ENCODE measurements around the gene TET1. TPM values are rescaled to one million over a fixed set of nuclear protein-coding genes. Genes with fewer than 3 reads are reported as not detected.
A peak's percentile ranks its signal among the peaks of the same experiment; 100 is the strongest.
"Not testable (repeated sequence)": the region's sequence is repeated elsewhere in the genome, so short reads cannot be mapped to it uniquely, and the experiment has no call there.

Gene TET1
- polyA plus RNA-seq, 4 donors = 9.5 to 15.1 (median 11.7) TPM

DNA sequence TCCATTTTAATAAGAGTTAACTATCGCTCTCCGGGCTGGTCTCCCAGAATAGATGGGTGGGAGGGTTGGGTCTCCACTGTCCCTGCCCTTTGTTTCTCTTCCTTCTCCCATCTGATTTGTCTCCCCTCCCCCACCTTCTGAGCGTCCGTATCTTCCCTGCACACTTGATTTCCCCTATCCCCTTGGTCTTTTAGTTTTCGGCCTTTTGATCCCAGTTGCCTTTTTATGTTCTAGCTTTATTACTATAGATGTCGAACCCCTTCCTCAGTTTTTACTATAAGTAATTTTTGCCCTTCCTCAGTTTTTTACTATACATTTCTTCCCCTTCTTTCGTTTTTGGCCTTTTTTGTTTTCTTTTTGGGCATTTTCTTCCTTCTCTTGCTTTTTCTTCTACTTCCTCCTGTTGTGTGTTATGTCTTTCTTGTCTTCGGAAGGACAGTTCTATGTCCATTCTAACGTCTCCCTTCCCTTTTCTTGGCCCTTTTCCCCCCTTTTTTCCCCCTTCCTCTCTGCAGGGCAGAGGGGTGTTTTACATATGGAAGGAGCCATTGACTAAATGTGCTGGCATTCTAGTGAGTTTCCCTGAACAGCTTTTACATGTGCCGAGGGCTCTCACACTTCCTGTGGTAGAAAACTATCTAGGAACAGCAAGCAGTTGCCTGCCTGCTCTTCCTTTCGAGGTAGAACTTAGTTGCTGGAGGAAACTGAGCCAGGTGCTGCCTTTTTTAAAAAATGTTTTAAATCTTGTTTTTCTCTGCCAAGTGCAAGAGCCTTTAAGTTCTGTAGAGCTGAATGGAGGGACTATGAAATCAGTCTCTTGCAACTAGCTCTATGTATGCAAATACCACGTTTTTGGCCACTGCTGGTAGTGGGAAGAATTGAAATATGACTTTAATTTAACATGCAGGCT lies 2.8 kb downstream of the TET1 start:
- no peak for DNase-seq (ENCODE audit: low read depth in 4 of 4, low spot score in 3 of 4)

DNA sequence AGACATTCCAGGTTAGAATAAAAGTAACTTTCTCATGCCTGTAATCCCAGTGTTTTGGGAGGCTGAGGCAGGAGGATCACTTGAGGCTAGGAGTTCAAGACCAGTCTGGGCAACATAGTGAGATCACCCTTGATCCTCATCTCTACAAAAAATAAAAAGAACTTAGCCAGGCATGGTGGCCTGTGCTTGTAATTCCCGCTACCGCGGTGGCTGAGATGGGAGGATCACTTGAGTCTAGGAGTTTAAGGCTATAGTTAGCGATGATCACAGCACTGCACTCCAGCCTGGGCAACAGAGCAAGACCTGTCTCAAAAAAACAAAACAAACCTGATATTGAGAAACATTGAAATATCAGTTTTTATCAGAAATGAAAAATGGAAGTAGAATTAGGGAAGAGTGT lies 4.6 kb downstream of the TET1 start:
- no peak for DNase-seq (ENCODE audit: low read depth in 4 of 4, low spot score in 3 of 4)

DNA sequence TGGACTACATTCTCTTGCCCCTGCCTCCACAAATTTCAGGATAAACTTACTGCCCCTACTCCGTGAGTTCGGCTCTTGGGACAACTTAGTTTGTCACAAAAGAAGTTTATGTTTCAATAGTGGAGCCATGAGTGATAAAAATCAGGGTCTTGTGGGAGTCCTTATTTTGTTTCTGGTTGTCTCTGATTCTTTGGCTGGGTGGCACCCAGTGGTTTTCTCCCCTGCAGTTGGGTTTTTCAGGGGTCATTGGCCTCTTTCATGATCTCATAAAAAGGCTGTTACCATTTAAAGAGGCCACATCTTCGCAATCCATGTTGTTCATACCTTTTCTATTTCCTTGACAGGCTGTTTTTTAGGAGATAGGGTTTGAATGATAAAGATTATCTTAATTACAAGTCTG lies 5.5 kb downstream of the TET1 start:
- DNase-seq (ENCODE audit: low read depth in 4 of 4, low spot score in 3 of 4) = no peak

DNA sequence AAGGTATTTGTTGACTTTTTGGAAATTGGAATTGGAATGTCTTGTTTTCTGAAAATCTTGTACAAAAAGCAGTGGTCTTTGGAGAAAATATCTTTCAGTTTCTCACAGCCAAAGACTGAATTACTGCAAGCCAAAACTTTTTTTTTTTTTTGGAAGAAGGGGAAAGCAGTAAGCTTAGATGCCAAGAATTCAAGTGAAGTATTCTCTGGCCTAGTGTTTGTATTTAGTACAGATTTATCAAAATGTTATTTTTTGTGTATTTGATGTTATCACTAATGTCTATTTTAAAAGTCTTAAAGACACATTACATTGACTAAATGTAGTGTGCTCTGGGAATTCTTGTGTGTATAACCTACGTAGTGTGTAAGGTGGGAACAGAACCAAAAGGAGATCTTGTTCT lies 6.2 kb downstream of the TET1 start:
- DNase-seq (ENCODE audit: low read depth in 4 of 4, low spot score in 3 of 4) = no peak

DNA sequence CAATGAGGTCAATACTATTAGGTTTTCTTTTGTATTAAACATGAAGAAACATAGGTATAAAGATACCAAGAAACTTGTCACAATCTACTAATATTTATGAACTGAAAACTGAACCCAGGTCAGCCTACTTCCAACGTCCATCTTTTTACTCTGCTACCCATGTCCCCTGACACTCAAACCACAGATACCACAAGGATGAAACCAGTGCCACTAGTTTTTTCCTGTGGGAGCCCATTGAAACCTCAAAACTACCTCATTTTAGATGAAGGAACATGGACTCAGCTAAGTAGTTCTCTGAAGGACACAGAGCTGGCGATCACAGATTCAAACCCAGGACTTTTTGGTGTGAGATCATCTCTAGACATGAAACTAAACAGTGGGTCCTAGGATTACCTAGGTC lies 6.8 kb downstream of the TET1 start:
- no peak for DNase-seq (ENCODE audit: low read depth in 4 of 4, low spot score in 3 of 4)

DNA sequence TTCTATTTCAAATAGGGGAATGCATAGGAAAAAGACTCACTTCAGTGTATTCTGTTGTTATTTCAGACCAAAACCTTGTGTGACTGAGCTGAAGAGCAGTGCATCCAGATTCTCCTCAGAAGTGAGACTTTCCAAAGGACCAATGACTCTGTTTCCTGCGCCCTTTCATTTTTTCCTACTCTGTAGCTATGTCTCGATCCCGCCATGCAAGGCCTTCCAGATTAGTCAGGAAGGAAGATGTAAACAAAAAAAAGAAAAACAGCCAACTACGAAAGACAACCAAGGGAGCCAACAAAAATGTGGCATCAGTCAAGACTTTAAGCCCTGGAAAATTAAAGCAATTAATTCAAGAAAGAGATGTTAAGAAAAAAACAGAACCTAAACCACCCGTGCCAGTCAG lies 12.0 kb downstream of the TET1 start:
- no peak for DNase-seq (ENCODE audit: low read depth in 4 of 4, low spot score in 3 of 4)

DNA sequence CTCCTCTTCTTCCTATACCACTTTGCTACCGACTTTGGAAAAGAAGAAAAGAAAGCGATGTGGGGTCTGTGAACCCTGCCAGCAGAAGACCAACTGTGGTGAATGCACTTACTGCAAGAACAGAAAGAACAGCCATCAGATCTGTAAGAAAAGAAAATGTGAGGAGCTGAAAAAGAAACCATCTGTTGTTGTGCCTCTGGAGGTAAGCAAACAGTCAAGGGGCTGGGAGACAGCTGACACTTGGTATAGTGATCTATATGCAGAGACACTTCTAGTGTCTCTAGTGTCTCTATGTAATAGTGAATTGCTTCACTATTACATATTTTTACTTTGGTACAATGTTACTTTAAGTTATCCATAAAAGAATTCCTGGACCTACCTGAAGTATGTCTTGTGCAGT lies 13.9 kb downstream of the TET1 start:
- DNase-seq (ENCODE audit: low read depth in 4 of 4, low spot score in 3 of 4) = no peak

DNA sequence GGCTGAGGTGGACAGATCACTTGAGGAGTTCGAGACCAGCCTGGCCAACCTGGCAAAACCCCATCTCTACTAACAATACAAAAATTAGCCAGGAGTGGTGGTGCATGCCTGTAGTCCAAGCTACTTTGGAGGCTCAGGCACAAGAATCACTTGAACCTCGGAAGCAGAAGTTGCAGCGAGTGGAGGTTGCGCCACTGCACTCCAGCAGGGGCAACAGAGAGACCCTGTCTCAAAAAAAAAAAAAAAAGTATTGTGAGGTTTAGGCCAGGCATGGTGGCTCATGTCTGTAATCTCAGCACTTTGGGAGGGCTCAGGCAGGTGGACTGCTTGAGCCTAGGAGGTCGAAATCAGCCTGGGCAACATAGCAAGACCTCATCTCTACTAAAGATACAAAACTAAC lies 16.0 kb downstream of the TET1 start:
- DNase-seq (ENCODE audit: low read depth in 4 of 4, low spot score in 3 of 4) = no peak

DNA sequence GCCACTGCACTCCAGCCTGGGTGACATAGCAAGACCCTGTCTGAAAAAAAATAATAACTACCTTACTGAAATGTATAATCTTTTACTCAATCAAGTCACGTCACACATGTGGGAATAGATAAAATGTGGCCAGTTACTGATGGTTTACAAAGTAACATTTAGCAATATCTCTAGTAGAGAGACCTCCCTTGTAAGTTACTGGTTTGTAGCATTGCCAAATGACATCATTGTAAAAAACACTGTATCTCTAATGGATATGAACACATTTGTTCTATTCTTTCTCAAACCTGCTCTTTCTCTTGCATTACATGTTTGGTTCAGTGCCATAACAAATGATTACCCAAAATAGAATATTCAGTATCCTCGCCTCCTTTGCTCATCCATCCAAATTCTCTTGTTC lies 18.8 kb downstream of the TET1 start:
- DNase-seq (ENCODE audit: low read depth in 4 of 4, low spot score in 3 of 4) = no peak

DNA sequence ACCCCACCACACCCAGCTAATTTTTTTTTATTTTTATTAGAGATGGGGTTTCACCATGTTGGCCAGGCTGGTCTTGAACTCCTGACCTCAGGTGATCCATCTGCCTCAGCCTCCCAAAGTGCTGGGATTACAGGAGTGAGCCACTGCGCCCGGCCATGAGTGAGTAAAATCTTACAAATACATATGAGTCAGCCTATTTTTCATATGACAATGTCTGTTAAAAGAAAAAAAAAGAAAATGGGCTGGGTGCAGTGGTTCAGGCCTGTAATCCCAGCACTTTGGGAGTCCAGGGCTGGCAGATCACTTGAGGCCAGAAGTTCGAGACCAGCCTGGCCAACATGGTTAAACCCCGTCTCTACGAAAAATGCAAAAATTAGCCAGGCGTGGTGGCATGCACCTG lies 24.1 kb downstream of the TET1 start:
- not testable (repeated sequence) for DNase-seq (ENCODE audit: low read depth in 4 of 4, low spot score in 3 of 4)

DNA sequence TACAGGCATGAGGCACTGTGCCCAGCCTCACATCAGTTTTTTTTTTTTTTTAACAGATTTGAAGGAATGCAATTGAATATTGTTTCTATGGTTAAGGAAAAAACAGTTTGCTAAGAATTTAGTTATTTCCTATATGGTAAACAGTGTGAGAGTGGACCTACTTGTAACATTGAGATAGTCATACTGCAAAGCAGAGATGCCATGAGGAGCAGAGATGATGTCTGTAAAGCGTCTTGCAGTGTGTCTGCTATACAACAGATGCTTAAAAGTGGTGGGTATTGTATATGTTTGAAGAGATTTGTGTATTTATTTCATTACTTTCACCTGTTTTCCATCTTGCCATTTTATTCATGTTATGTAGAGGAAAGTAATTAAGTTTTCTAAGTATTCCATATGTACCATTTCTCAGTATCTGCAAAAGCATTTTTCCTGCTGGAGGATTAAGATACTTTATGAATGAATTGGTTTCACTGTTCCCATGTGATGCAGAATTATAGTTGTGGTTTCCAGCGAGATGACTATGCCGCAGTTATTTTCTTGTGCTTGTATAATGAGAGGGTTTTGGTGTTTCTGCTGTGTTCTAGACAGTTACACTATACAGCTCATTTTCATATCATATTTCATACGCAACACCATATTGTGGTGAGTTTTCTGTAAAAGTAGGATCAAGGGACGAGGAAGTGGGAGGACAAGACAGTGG lies 26.6 kb downstream of the TET1 start:
- no peak for DNase-seq (ENCODE audit: low read depth in 4 of 4, low spot score in 3 of 4)

DNA sequence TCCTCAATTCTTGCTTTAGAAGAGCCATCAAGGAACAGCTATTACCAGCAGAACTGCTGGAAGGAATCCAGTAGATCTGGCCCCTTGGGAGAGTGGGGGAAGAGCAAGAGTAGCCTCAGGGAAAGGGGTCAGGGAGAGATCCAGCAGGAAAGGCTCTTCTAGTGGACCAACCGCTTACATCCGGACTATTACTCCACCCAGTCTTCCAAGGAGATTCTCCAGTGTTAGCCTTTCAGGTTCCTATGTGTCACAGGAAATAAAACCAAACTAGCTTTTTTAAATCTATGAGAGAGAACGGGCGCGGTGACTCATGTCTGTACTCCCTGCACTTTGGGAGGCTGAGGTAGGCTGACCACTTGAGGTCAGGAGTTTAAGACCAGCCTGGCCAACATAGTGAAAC lies 34.3 kb downstream of the TET1 start:
- DNase-seq (ENCODE audit: low read depth in 4 of 4, low spot score in 3 of 4) = no peak

DNA sequence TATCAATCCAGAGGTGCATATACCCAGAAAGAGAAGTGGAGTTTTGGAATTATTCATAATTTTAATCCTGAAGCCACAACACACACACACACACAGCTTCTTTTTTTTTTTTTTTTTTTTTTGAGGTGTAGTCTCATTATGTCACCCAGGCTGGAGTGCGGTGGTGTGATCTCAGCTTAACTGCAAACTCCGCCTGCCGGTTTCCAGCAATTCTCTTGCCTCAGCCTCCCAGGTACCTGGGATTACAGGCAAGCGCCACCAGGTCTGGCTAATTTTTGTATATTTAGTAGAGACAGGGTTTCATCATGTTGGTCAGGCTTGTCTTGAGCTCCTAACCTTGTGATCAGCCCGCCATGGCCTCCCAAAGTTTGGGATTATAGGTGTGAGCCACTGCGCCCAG lies 35.4 kb downstream of the TET1 start:
- no peak for DNase-seq (ENCODE audit: low read depth in 4 of 4, low spot score in 3 of 4)

DNA sequence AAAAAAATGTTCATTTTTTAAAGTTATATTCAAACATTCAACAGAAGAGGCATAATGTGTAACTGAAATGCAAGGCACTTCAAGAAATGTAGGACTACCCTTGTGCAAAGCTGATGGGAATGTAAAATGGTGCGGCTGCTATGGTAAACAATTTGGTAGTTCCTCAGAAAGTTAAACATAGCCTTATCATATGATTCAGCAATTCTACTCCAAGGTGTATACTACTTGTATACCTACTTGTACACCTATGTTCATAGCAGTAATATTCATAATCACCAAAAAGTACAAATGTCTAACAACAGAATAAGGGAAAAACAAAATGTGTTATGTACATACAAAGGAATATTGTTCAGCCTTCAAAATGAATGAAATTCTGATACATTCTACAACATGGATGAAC lies 37.3 kb downstream of the TET1 start:
- no peak for DNase-seq (ENCODE audit: low read depth in 4 of 4, low spot score in 3 of 4)

DNA sequence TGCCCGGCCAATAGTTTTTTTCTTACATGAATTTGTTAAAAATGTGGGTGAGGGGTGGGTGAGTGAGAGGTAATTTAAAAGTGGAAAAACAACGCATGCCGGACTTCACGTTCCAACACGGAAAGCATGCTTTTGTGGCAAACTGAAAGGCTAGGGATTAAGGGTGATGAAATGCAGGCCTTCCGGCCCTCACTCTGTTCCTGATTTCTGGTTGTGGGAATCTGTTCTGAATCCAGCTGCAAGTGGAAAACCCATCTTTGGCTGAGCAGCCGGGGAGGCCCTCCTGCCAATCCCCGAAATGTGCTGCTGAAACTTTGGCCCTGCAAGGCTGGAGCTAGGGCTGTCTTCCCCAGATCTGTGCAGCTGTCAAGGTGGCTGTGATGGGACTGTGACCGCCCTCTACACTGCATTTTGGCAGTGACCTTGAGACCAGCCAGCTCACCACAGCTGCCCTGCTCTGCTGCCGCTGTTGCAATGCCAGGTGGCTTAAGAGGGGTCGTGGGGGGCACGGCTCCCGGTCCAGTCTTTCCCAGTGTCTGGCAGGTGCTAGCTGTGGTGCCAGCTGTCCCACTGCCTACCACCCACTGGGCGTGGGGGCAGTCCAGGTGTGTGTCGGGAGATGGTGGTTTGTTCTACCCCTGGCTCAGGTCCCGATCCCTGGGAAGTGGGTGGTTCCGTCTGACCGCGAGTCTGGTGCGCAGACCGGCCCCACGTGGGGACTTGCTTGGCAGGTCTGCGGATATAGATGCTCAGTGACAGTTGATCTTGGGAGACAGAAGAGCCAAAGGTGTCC lies 39.0 kb downstream of the TET1 start:
- no peak for DNase-seq (ENCODE audit: low read depth in 4 of 4, low spot score in 3 of 4)

DNA sequence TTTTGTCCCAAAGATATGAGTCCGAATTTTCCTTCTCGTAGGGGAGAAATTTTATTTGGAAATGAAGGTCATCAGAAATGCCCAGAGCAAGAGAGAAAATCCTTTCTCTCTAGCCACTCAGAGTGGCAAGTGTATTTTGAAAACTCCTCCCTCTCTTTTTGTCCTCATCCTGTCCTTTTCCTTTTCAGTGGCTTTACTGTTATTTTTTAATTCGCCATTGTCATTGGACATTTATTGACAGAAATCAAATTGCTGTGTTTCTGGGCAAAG lies 39.6 kb downstream of the TET1 start:
- no peak for DNase-seq (ENCODE audit: low read depth in 4 of 4, low spot score in 3 of 4)

DNA sequence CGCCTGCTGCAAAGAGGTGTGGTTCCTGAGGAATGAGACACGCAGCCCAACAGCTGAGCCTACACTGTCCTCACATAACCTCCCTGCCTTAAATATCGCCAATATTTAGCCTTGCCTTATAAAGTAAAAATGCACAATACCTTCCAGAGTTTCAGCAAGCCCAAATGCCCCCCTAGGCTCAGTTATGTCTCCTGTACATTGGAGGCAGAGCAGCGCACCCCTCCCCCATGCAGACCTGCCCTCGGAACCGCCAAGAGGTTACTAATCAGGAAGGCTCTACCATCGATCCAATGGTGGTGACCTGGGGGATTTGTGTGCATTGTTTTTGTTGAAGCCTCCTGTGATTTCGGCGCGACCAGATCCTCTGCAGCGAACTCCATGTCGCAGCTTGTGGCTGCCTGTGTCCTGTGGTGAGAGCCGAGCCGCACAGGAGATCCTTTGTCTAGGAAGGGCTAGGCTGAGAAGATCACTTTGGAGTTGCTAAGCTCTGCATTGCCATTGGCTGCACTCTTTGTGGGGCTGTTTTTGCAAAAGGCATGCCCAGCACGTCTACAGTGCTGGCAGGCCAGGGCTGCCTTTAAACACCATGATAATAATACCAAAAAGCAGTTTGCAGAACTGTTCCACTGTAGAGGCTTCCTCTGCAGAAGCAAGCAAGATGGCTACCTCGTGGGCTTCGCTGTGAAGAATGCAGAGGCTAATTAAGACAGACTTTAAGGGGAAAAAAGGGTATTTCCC lies 40.1 kb downstream of the TET1 start:
- DNase-seq (ENCODE audit: low read depth in 4 of 4, low spot score in 3 of 4) = peak; percentile 67 to 82 (median 72)

DNA sequence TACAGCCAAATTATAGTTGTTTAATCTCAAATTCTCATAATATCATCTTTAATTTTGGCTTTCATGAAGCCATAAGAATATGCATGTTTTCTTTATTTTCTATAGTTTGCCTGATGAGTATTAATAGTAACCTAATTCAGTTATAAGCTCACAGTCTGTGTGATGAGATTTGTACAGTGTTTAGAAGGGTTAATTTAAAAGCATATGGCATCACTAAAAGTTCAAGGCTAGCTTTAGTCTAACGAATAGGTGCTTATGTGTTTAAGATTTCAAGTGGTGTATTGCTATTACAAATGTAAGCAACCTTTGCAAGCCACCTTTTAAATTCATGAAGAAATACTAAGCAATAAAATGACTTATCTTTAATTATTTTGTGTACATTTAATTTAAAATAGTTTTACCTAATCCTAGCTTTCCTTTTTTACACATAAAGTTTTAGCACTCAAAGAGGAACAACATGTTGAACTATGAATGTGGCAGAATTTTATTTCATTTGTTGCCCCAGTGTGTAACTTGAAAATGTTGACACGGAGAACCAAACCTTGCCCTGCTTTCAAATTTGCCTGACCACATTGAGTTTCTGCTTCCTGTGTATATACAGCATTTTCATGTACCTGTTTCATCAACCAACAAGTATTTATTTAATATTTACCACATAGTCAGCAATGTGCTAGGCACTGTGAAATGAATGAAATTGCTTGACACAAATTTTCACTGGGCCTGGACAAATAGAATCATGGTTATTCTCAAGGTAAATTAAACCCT lies 41.5 kb downstream of the TET1 start:
- no peak for DNase-seq (ENCODE audit: low read depth in 4 of 4, low spot score in 3 of 4)

DNA sequence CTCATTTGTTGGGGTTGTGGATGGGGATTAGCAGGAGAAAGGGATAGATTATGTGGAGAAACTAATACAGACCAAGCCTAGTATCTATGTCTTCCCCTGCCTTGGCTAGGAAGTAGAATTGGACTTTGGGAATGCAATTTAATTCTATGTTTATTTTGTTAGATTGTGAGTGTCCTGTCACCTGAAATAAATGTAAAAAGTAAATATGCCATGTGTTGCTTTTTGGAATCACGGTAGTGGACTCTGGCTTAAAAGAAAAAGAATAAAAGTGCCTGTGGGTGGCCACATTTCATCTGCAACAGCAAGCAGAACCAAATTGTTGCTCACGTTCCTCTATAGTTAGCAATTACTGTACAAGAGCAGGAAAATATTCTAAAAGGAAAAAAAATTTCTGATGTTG lies 42.3 kb downstream of the TET1 start:
- no peak for DNase-seq (ENCODE audit: low read depth in 4 of 4, low spot score in 3 of 4)

DNA sequence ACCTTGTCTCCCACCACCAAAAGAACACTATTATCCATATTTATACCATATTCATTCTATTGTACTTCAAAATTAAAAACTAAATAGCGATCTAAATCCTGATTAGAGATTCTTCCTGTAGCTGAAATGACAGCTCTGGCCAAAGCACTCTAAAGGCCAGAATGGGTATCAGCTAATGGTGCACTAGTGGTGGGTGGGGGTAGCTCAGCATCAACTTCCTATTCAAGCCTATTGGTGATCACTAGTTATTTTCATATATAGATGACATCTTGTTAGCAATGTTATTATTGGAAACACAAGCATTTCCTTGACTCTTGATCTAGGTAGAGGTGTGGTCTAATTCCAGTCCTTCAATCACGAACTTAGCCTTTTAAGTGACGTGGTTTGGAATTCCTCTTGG lies 43.6 kb downstream of the TET1 start:
- DNase-seq (ENCODE audit: low read depth in 4 of 4, low spot score in 3 of 4) = no peak
